T-helper 1 cell treated with Interleukin-12 subunit alpha and Interleukin-12 subunit beta and Interleukin-4 antibody, amounts not matched to agents 30 μg/mL and 1 μg/mL, for 36 hours (primary cell): Measurements from ENCODE around the gene OR51G2.
"Not testable (repeated sequence)": the region's sequence is repeated elsewhere in the genome, so short reads cannot be mapped to it uniquely, and the experiment has no call there.

ENCODE experiments used
- H3K27ac Mint-ChIP-seq: one replicate; pipeline ENCODE4 v1.8.0; 2021; ENCODE audit warnings: mild to moderate bottlenecking, mixed read lengths
- H3K27me3 Mint-ChIP-seq: one replicate; pipeline ENCODE4 v1.8.0; 2021; ENCODE audit warnings: low read depth, mixed read lengths
- H3K36me3 Mint-ChIP-seq: one replicate; pipeline ENCODE4 v1.8.0; 2021; ENCODE audit warnings: low read depth, mixed read lengths
- H3K4me1 Mint-ChIP-seq: one replicate; pipeline ENCODE4 v1.8.0; 2021; ENCODE audit warnings: low read depth, mixed read lengths
- H3K4me3 Mint-ChIP-seq: one replicate; pipeline ENCODE4 v1.8.0; 2021; ENCODE audit warnings: mild to moderate bottlenecking, moderate library complexity, mixed read lengths
- H3K9me3 Mint-ChIP-seq: one replicate; pipeline ENCODE4 v1.8.0; 2021; ENCODE audit warnings: mixed read lengths

The OR51G2 gene

GRCh38 chr11:4919250-4919649 is at the start of gene OR51G2:
TSS of gene OR51G2 (minus strand) at chr11:4919350. CDS start at chr11:4915663, 3,687 bp downstream.
- Mint-ChIP-seq H3K27ac (no peak within 1 kb of the TSS), H3K36me3 (no peaks in the 10 kb centered on the region), H3K4me1 (no peaks in the 10 kb centered on the region), H3K27me3 (no peaks in the 10 kb centered on the region), H3K9me3 (no peaks in the 10 kb centered on the region), H3K4me3 (no peak within 1 kb of the TSS)

GRCh38 chr11:4962816-4963215 is 43.7 kb upstream of the OR51G2 start:
- Mint-ChIP-seq H3K4me1 (no peaks in the 10 kb centered on the region), H3K36me3 (no peaks in the 10 kb centered on the region), H3K4me3 (no peak overlapping the region), H3K9me3 (no peaks in the 10 kb centered on the region), H3K27me3 (no peaks in the 10 kb centered on the region), H3K27ac (no peak overlapping the region)

GRCh38 chr11:4960877-4961276 is 41.7 kb upstream of the OR51G2 start:
- no peaks in the 10 kb centered on the region for H3K36me3 Mint-ChIP-seq
- H3K4me1 Mint-ChIP-seq, result no peaks in the 10 kb centered on the region
- no peak overlapping the region for H3K4me3 Mint-ChIP-seq
- H3K9me3 Mint-ChIP-seq, result no peaks in the 10 kb centered on the region
- H3K27me3 Mint-ChIP-seq, result no peaks in the 10 kb centered on the region
- no peak overlapping the region for H3K27ac Mint-ChIP-seq

GRCh38 chr11:4957396-4957795 is 38.2 kb upstream of the OR51G2 start:
- no peaks in the 10 kb centered on the region for H3K36me3 Mint-ChIP-seq
- H3K27ac Mint-ChIP-seq, result no peak overlapping the region
- no peaks in the 10 kb centered on the region for H3K9me3 Mint-ChIP-seq
- no peaks in the 10 kb centered on the region for H3K4me1 Mint-ChIP-seq
- H3K4me3 Mint-ChIP-seq, result no peak overlapping the region
- no peaks in the 10 kb centered on the region for H3K27me3 Mint-ChIP-seq

- not testable (repeated sequence) for H3K36me3 Mint-ChIP-seq, H3K27me3 Mint-ChIP-seq, H3K4me3 Mint-ChIP-seq, H3K27ac Mint-ChIP-seq, H3K9me3 Mint-ChIP-seq, H3K4me1 Mint-ChIP-seq
Observed at GRCh38 chr11:4955613-4956012, 36.5 kb upstream of the OR51G2 start, which contains the start of gene OR51A2. TSS of gene OR51A2 (minus strand) at chr11:4955713. CDS start at chr11:4955713, 0 bp downstream.

GRCh38 chr11:4947505-4947904 is 28.4 kb upstream of the OR51G2 start, which contains the start of gene OR51A4:
TSS of gene OR51A4 (minus strand) at chr11:4947605. CDS start at chr11:4947100, 505 bp downstream.
- H3K9me3 Mint-ChIP-seq, result no peaks in the 10 kb centered on the region
- no peak within 1 kb of the TSS for H3K27ac Mint-ChIP-seq
- no peak within 1 kb of the TSS for H3K4me3 Mint-ChIP-seq
- H3K27me3 Mint-ChIP-seq, result no peaks in the 10 kb centered on the region
- H3K36me3 Mint-ChIP-seq, result no peaks in the 10 kb centered on the region
- H3K4me1 Mint-ChIP-seq, result no peaks in the 10 kb centered on the region

- Mint-ChIP-seq H3K4me3 (no peak overlapping the region), H3K27me3 (no peaks in the 10 kb centered on the region), H3K27ac (no peak overlapping the region), H3K36me3 (no peaks in the 10 kb centered on the region), H3K9me3 (no peaks in the 10 kb centered on the region), H3K4me1 (no peaks in the 10 kb centered on the region)
Observed at GRCh38 chr11:4936745-4937144, 17.6 kb upstream of the OR51G2 start.

GRCh38 chr11:4932751-4933150 is 13.6 kb upstream of the OR51G2 start:
- H3K36me3 Mint-ChIP-seq, result no peaks in the 10 kb centered on the region
- H3K27me3 Mint-ChIP-seq, result no peaks in the 10 kb centered on the region
- no peak overlapping the region for H3K4me3 Mint-ChIP-seq
- H3K9me3 Mint-ChIP-seq, result no peaks in the 10 kb centered on the region
- H3K27ac Mint-ChIP-seq, result no peak overlapping the region
- H3K4me1 Mint-ChIP-seq, result no peaks in the 10 kb centered on the region

- no peak overlapping the region for H3K4me3 Mint-ChIP-seq
- H3K27me3 Mint-ChIP-seq, result no peaks in the 10 kb centered on the region
- no peaks in the 10 kb centered on the region for H3K9me3 Mint-ChIP-seq
- H3K4me1 Mint-ChIP-seq, result no peaks in the 10 kb centered on the region
- H3K27ac Mint-ChIP-seq, result no peak overlapping the region
- no peaks in the 10 kb centered on the region for H3K36me3 Mint-ChIP-seq
Observed at GRCh38 chr11:4926608-4927007, 7.5 kb upstream of the OR51G2 start.

- Mint-ChIP-seq H3K4me1 (no peaks in the 10 kb centered on the region), H3K27me3 (no peaks in the 10 kb centered on the region), H3K36me3 (no peaks in the 10 kb centered on the region), H3K4me3 (no peak within 1 kb of the TSS), H3K9me3 (no peaks in the 10 kb centered on the region), H3K27ac (no peak within 1 kb of the TSS)
Observed at GRCh38 chr11:4924239-4924638, 5.1 kb upstream of the OR51G2 start, which contains the start of gene OR51G1. TSS of gene OR51G1 (minus strand) at chr11:4924339. CDS start at chr11:4924339, 0 bp downstream.

GRCh38 chr11:4922304-4922703 is 3.2 kb upstream of the OR51G2 start:
- H3K27ac Mint-ChIP-seq, result no peak overlapping the region

GRCh38 chr11:4921796-4922195 is 2.6 kb upstream of the OR51G2 start:
- Mint-ChIP-seq H3K4me1 (no peaks in the 10 kb centered on the region), H3K36me3 (no peaks in the 10 kb centered on the region), H3K4me3 (no peak overlapping the region), H3K27me3 (no peaks in the 10 kb centered on the region), H3K27ac (no peak overlapping the region), H3K9me3 (no peaks in the 10 kb centered on the region)

More at GRCh38 chr11:4922304-4922703, 3.2 kb upstream of the OR51G2 start:
- no peaks in the 10 kb centered on the region for H3K36me3 Mint-ChIP-seq
- H3K4me3 Mint-ChIP-seq, result no peak overlapping the region
- H3K27me3 Mint-ChIP-seq, result no peaks in the 10 kb centered on the region
- no peaks in the 10 kb centered on the region for H3K4me1 Mint-ChIP-seq
- no peaks in the 10 kb centered on the region for H3K9me3 Mint-ChIP-seq

GRCh38 chr11:4916581-4916980 is 2.6 kb downstream of the OR51G2 start:
- Mint-ChIP-seq H3K36me3 (no peaks in the 10 kb centered on the region), H3K27me3 (no peaks in the 10 kb centered on the region), H3K9me3 (no peaks in the 10 kb centered on the region), H3K4me3 (no peak overlapping the region), H3K4me1 (no peaks in the 10 kb centered on the region), H3K27ac (no peak overlapping the region)

GRCh38 chr11:4903484-4903883 is 15.7 kb downstream of the OR51G2 start, which contains the start of gene OR51A7:
TSS of gene OR51A7 (plus strand) at chr11:4903783. CDS start at chr11:4907370, 3,587 bp downstream.
- H3K4me3 Mint-ChIP-seq, result no peak within 1 kb of the TSS
- no peaks in the 10 kb centered on the region for H3K9me3 Mint-ChIP-seq
- no peaks in the 10 kb centered on the region for H3K36me3 Mint-ChIP-seq
- no peaks in the 10 kb centered on the region for H3K4me1 Mint-ChIP-seq
- no peaks in the 10 kb centered on the region for H3K27me3 Mint-ChIP-seq
- H3K27ac Mint-ChIP-seq, result no peak within 1 kb of the TSS

GRCh38 chr11:4891996-4892640 is 27.0 kb downstream of the OR51G2 start:
- Mint-ChIP-seq H3K9me3 (no peaks in the 10 kb centered on the region), H3K4me1 (no peaks in the 10 kb centered on the region), H3K27ac (no peak overlapping the region), H3K36me3 (no peaks in the 10 kb centered on the region), H3K4me3 (no peak overlapping the region), H3K27me3 (no peaks in the 10 kb centered on the region)
